PFSK-1 (cell line): ENCODE measurements around the gene BTC.

ENCODE experiments used
- POLR2AphosphoS5 ChIP-seq: IDR thresholded peaks from 2 replicates; pipeline ENCODE4 v1.6.1; 2012; ENCODE audit warnings: low read depth, mild to moderate bottlenecking, control low read depth, low read length, moderate library complexity
- TF ChIP-seq, protein P1 (sequence below), 2 experiments: IDR thresholded peaks; 2 replicates each; pipeline versions ENCODE4 v1.6.1 to v1.8.0; 2011 to 2012; ENCODE audit warnings: low read depth in 2 of 2, low read length in 2 of 2, control low read depth in 1 of 2, inconsistent platforms in 1 of 2, mild to moderate bottlenecking in 1 of 2, moderate library complexity in 1 of 2; ENCODE audit not compliant: insufficient read depth in 1 of 2

DNA sequence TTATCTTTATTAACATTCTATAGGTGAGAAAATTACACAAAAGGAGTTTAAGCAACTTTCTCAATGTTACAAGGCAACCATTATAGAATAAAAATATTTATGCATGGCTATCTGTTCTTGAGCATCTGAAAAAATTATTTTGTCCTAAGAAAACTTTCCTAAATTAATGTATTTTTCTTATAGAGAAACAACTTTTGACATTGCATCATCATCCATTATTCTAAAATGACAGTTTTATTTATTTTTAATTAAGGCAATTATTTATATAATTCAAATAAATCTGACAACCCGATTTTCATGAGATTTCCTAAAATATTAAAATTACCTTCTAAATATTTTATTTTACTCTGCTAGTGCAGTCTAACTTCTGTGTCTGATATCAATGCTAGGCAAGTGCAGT is 4.8 kb downstream of the BTC start:
- no peak for TF ChIP-seq POLR2AphosphoS5
- TF ChIP-seq, protein P1, sequence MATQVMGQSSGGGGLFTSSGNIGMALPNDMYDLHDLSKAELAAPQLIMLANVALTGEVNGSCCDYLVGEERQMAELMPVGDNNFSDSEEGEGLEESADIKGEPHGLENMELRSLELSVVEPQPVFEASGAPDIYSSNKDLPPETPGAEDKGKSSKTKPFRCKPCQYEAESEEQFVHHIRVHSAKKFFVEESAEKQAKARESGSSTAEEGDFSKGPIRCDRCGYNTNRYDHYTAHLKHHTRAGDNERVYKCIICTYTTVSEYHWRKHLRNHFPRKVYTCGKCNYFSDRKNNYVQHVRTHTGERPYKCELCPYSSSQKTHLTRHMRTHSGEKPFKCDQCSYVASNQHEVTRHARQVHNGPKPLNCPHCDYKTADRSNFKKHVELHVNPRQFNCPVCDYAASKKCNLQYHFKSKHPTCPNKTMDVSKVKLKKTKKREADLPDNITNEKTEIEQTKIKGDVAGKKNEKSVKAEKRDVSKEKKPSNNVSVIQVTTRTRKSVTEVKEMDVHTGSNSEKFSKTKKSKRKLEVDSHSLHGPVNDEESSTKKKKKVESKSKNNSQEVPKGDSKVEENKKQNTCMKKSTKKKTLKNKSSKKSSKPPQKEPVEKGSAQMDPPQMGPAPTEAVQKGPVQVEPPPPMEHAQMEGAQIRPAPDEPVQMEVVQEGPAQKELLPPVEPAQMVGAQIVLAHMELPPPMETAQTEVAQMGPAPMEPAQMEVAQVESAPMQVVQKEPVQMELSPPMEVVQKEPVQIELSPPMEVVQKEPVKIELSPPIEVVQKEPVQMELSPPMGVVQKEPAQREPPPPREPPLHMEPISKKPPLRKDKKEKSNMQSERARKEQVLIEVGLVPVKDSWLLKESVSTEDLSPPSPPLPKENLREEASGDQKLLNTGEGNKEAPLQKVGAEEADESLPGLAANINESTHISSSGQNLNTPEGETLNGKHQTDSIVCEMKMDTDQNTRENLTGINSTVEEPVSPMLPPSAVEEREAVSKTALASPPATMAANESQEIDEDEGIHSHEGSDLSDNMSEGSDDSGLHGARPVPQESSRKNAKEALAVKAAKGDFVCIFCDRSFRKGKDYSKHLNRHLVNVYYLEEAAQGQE (IDR thresholded peaks at IDR 0.05; ENCODE audit: insufficient read depth in 1 of 2, low read depth in 2 of 2, low read length in 2 of 2) = no peak
